ENCODE results near the gene ERCC6L2.

DNA sequence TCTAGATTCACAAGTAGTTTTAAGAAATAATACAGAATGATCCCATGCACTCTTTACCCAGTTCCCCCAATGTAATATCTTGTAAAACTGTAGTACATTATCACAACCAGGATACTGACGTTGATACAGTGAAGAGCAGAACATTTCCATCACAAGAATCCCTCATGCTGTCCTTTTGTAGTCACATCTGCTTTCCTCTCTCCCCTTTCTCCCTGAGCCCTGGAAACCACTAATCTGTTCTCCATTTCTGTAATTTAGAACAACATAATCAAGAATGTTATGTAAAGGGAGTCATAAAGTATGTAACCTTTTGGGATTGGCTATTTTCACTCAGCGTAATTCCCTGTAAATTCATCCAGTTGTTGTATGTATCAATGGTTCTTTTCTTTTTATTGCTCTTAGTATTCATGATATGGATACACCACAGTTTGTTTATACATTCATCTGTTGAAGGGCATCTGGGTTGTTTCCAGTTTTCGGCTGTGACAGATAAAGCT, 61.1 kb downstream of the ERCC6L2 start:
- TF ChIP-seq, protein P1, sequence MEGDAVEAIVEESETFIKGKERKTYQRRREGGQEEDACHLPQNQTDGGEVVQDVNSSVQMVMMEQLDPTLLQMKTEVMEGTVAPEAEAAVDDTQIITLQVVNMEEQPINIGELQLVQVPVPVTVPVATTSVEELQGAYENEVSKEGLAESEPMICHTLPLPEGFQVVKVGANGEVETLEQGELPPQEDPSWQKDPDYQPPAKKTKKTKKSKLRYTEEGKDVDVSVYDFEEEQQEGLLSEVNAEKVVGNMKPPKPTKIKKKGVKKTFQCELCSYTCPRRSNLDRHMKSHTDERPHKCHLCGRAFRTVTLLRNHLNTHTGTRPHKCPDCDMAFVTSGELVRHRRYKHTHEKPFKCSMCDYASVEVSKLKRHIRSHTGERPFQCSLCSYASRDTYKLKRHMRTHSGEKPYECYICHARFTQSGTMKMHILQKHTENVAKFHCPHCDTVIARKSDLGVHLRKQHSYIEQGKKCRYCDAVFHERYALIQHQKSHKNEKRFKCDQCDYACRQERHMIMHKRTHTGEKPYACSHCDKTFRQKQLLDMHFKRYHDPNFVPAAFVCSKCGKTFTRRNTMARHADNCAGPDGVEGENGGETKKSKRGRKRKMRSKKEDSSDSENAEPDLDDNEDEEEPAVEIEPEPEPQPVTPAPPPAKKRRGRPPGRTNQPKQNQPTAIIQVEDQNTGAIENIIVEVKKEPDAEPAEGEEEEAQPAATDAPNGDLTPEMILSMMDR (IDR thresholded peaks at IDR 0.05): no peak
- TF ChIP-seq, protein P2, sequence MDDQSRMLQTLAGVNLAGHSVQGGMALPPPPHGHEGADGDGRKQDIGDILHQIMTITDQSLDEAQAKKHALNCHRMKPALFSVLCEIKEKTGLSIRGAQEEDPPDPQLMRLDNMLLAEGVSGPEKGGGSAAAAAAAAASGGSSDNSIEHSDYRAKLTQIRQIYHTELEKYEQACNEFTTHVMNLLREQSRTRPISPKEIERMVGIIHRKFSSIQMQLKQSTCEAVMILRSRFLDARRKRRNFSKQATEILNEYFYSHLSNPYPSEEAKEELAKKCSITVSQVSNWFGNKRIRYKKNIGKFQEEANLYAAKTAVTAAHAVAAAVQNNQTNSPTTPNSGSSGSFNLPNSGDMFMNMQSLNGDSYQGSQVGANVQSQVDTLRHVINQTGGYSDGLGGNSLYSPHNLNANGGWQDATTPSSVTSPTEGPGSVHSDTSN (IDR thresholded peaks at IDR 0.05): no peak
- no peak for TF ChIP-seq SMC3 (IDR thresholded peaks at IDR 0.05; ENCODE audit: low read depth, low read length)
- TF ChIP-seq, protein P3, sequence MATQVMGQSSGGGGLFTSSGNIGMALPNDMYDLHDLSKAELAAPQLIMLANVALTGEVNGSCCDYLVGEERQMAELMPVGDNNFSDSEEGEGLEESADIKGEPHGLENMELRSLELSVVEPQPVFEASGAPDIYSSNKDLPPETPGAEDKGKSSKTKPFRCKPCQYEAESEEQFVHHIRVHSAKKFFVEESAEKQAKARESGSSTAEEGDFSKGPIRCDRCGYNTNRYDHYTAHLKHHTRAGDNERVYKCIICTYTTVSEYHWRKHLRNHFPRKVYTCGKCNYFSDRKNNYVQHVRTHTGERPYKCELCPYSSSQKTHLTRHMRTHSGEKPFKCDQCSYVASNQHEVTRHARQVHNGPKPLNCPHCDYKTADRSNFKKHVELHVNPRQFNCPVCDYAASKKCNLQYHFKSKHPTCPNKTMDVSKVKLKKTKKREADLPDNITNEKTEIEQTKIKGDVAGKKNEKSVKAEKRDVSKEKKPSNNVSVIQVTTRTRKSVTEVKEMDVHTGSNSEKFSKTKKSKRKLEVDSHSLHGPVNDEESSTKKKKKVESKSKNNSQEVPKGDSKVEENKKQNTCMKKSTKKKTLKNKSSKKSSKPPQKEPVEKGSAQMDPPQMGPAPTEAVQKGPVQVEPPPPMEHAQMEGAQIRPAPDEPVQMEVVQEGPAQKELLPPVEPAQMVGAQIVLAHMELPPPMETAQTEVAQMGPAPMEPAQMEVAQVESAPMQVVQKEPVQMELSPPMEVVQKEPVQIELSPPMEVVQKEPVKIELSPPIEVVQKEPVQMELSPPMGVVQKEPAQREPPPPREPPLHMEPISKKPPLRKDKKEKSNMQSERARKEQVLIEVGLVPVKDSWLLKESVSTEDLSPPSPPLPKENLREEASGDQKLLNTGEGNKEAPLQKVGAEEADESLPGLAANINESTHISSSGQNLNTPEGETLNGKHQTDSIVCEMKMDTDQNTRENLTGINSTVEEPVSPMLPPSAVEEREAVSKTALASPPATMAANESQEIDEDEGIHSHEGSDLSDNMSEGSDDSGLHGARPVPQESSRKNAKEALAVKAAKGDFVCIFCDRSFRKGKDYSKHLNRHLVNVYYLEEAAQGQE (IDR thresholded peaks at IDR 0.05; ENCODE audit: low read depth, low read length): no peak
- TF ChIP-seq EP300 (IDR thresholded peaks at IDR 0.05; ENCODE audit: borderline replicate concordance in 1 of 2, low read depth in 1 of 2, low read length in 1 of 2): no peak
- TF ChIP-seq, protein P4, sequence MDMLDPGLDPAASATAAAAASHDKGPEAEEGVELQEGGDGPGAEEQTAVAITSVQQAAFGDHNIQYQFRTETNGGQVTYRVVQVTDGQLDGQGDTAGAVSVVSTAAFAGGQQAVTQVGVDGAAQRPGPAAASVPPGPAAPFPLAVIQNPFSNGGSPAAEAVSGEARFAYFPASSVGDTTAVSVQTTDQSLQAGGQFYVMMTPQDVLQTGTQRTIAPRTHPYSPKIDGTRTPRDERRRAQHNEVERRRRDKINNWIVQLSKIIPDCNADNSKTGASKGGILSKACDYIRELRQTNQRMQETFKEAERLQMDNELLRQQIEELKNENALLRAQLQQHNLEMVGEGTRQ (IDR thresholded peaks at IDR 0.05; ENCODE audit: borderline replicate concordance, low read depth, low read length): no peak
- no peak for TF ChIP-seq TAF1 (IDR thresholded peaks at IDR 0.05; ENCODE audit: borderline replicate concordance, low read depth, low read length)
- TF ChIP-seq POLR2AphosphoS5 (IDR thresholded peaks at IDR 0.05; ENCODE audit: low read depth, low read length): no peak
- TF ChIP-seq, protein P5, sequence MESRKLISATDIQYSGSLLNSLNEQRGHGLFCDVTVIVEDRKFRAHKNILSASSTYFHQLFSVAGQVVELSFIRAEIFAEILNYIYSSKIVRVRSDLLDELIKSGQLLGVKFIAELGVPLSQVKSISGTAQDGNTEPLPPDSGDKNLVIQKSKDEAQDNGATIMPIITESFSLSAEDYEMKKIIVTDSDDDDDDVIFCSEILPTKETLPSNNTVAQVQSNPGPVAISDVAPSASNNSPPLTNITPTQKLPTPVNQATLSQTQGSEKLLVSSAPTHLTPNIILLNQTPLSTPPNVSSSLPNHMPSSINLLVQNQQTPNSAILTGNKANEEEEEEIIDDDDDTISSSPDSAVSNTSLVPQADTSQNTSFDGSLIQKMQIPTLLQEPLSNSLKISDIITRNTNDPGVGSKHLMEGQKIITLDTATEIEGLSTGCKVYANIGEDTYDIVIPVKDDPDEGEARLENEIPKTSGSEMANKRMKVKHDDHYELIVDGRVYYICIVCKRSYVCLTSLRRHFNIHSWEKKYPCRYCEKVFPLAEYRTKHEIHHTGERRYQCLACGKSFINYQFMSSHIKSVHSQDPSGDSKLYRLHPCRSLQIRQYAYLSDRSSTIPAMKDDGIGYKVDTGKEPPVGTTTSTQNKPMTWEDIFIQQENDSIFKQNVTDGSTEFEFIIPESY (IDR thresholded peaks at IDR 0.05; ENCODE audit: borderline replicate concordance, low read depth): no peak
- TF ChIP-seq FOXJ3 (CRISPR knock-in tag; IDR thresholded peaks at IDR 0.05): no peak
- TF ChIP-seq MXI1 (IDR thresholded peaks at IDR 0.05; ENCODE audit: low read depth, low read length): no peak

All from SK-N-SH (cell line).